Esophagus muscularis mucosa (tissue), 3 donors: ENCODE measurements around the gene CALD1.

Experiments used
- POLR2A ChIP-seq: fragments of 450-650 bp; IDR thresholded peaks from one replicate; pipeline ENCODE4 v1.6.1; 2017; ENCODE audit warnings: antibody characterized with exemption, moderate library complexity, mild to moderate bottlenecking, low read depth
- TF ChIP-seq, protein P1 (sequence below), 3 experiments: fragments of 200-600 bp in 2 of 3; fragments of 450-650 bp in 1 of 3; sonication (generic) in 2 of 3; IDR thresholded peaks; one replicate each; pipeline ENCODE4 v1.5.1; 2017 to 2019; ENCODE audit warnings: antibody characterized with exemption in 3 of 3, mild to moderate bottlenecking in 2 of 3, moderate library complexity in 1 of 3

DNA sequence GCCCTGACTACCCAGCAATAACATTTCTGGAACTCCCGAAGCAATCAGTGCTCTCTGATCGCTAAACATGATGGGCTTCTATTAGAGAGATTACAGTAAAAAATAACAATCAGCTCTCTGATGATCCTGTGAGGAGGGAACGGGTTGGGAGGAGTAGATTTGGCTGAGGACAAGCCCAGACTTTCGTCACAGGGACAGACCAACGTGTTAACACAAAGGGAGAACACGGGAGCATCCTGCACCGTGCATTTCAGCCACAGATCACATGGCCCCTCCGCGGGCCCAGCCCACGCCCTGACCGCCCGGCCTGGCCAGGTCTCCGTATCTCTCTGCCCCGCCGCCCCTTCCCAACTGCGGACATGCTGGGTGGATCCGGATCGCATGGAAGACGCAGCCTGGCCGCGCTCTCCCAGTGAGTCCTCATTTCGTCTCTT, 111.8 kb downstream of the CALD1 start:
- TF ChIP-seq, protein P1, sequence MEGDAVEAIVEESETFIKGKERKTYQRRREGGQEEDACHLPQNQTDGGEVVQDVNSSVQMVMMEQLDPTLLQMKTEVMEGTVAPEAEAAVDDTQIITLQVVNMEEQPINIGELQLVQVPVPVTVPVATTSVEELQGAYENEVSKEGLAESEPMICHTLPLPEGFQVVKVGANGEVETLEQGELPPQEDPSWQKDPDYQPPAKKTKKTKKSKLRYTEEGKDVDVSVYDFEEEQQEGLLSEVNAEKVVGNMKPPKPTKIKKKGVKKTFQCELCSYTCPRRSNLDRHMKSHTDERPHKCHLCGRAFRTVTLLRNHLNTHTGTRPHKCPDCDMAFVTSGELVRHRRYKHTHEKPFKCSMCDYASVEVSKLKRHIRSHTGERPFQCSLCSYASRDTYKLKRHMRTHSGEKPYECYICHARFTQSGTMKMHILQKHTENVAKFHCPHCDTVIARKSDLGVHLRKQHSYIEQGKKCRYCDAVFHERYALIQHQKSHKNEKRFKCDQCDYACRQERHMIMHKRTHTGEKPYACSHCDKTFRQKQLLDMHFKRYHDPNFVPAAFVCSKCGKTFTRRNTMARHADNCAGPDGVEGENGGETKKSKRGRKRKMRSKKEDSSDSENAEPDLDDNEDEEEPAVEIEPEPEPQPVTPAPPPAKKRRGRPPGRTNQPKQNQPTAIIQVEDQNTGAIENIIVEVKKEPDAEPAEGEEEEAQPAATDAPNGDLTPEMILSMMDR (IDR thresholded peaks at IDR 0.05) = no peak
- no peak for TF ChIP-seq POLR2A
